Activated CD4-positive, alpha-beta T cell treated with anti-CD3 and anti-CD28 coated beads, Interleukin-2, amount 10 ng/mL, durations not matched to agents 7 days and 5 days (primary cell): Measurements from ENCODE around the gene RBM19. TPM values are rescaled to one million over a fixed set of nuclear protein-coding genes. Genes with fewer than 3 reads are reported as not detected.

ENCODE experiments used
- CTCF ChIA-PET: fragments of 350-600 bp; sonication (Branson Sonifier 250); formaldehyde crosslinking; loops from one replicate; lab custom pipeline; 2021; ENCODE audit warnings: antibody characterized with exemption; lab: Charles Lee
- POLR2A ChIA-PET: fragments of 350-600 bp; sonication (Branson Sonifier 250); formaldehyde crosslinking; loops from one replicate; lab custom pipeline; 2021; ENCODE audit warnings: antibody characterized with exemption; lab: Charles Lee
- DNase-seq: peaks from one replicate; pipeline ENCODE4 v3.0.0-alpha.2; 2020
- H3K27ac Mint-ChIP-seq: one replicate; pipeline ENCODE4 v1.8.0; 2021; ENCODE audit warnings: mild to moderate bottlenecking, moderate library complexity, mixed read lengths
- H3K27me3 Mint-ChIP-seq: one replicate; pipeline ENCODE4 v1.8.0; 2021; ENCODE audit warnings: mixed read lengths
- H3K36me3 Mint-ChIP-seq: one replicate; pipeline ENCODE4 v1.8.0; 2021; ENCODE audit warnings: low read depth, mixed read lengths
- H3K4me1 Mint-ChIP-seq: one replicate; pipeline ENCODE4 v1.8.0; 2021; ENCODE audit warnings: mixed read lengths
- H3K4me3 Mint-ChIP-seq: one replicate; pipeline ENCODE4 v1.8.0; 2021; ENCODE audit warnings: mild to moderate bottlenecking, moderate library complexity, mixed read lengths
- H3K9me3 Mint-ChIP-seq: one replicate; pipeline ENCODE4 v1.8.0; 2021; ENCODE audit warnings: mixed read lengths
- total RNA-seq, 2 experiments: library from RNA; stranded (reverse); gene quantifications; one replicate each; pipeline ENCODE4 v1.2.3, GENCODE V29; 2021

The RBM19 gene
- total RNA-seq, 2 experiments from 2014 or later: 36.0 to 39.0 TPM

- POLR2A ChIA-PET: no interaction called here
- H3K4me3 Mint-ChIP-seq: no peak overlapping the region
- DNase-seq: no peak
- H3K27ac Mint-ChIP-seq: no peak overlapping the region
- no peaks in the 10 kb centered on the region for H3K27me3 Mint-ChIP-seq
- H3K36me3 Mint-ChIP-seq: no peaks in the 10 kb centered on the region
- CTCF ChIA-PET: no interaction called here
- no peaks in the 10 kb centered on the region for H3K4me1 Mint-ChIP-seq
- H3K9me3 Mint-ChIP-seq: peaks cover 1% of the 10 kb centered on the region
Measured at GRCh38 chr12:113796066-113796827, 169.9 kb downstream of the RBM19 start.

DNA sequence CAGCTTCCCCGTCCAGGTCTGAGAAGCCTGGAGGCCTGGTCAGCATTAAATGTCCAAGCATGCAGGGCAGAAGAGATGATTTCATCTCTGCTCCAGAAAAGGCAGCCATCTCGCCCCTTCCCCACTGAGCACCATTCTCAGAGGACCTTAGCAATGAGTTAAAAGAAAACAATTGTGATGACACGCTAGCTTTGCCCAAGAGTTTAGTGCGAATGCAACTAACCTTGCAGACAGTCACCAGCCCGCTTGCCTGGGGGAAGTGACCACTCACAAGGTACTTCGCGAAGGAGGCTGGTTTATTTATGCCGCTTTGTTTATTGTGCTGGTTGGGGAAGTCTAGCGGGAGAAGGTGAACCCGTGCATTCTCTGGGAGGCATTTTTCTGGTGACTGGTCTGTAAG, 170.7 kb downstream of the RBM19 start:
- Mint-ChIP-seq H3K4me1 (no peaks in the 10 kb centered on the region), H3K9me3 (peaks cover 3% of the 10 kb centered on the region), H3K36me3 (no peaks in the 10 kb centered on the region), H3K27me3 (no peaks in the 10 kb centered on the region), H3K4me3 (no peak overlapping the region), H3K27ac (no peak overlapping the region)
- ChIA-PET POLR2A (no interaction called here), CTCF (no interaction called here)
- DNase-seq: no peak

GRCh38 chr12:113794774-113795173, 171.4 kb downstream of the RBM19 start:
- Mint-ChIP-seq H3K4me1 (no peaks in the 10 kb centered on the region), H3K36me3 (no peaks in the 10 kb centered on the region), H3K27me3 (no peaks in the 10 kb centered on the region), H3K27ac (no peak overlapping the region), H3K9me3 (peaks cover 3% of the 10 kb centered on the region), H3K4me3 (no peak overlapping the region)
- CTCF ChIA-PET: no interaction called here
- DNase-seq: no peak
- POLR2A ChIA-PET: no interaction called here

- no peak for DNase-seq
- Mint-ChIP-seq H3K4me1 (no peaks in the 10 kb centered on the region), H3K27ac (no peak overlapping the region), H3K9me3 (peaks cover 3% of the 10 kb centered on the region), H3K27me3 (no peaks in the 10 kb centered on the region), H3K4me3 (no peak overlapping the region), H3K36me3 (no peaks in the 10 kb centered on the region)
- POLR2A ChIA-PET: no interaction called here
- CTCF ChIA-PET: no interaction called here
Measured at GRCh38 chr12:113793250-113793649, 172.9 kb downstream of the RBM19 start.

- ChIA-PET CTCF (no interaction called here), POLR2A (no interaction called here)
- Mint-ChIP-seq H3K4me3 (no peak overlapping the region), H3K36me3 (no peaks in the 10 kb centered on the region), H3K27me3 (no peaks in the 10 kb centered on the region), H3K4me1 (no peaks in the 10 kb centered on the region), H3K27ac (no peak overlapping the region), H3K9me3 (peaks cover 3% of the 10 kb centered on the region)
- DNase-seq: no peak
Measured at GRCh38 chr12:113792450-113792849, 173.7 kb downstream of the RBM19 start.

- ChIA-PET CTCF (interaction anchor here (0.7 kb wide), 1 partner anchor 917 kb away, joined by 4 read pairs; no protein-coding TSS in a partner anchor), POLR2A (no interaction called here)
- H3K4me1 Mint-ChIP-seq: no peaks in the 10 kb centered on the region
- H3K9me3 Mint-ChIP-seq: peaks cover 3% of the 10 kb centered on the region
- H3K36me3 Mint-ChIP-seq: no peaks in the 10 kb centered on the region
- peaks cover 10% of the 10 kb centered on the region for H3K27me3 Mint-ChIP-seq
- no peak overlapping the region for H3K4me3 Mint-ChIP-seq
- H3K27ac Mint-ChIP-seq: no peak overlapping the region
- DNase-seq: no peak
Measured at GRCh38 chr12:113788020-113788856, 177.9 kb downstream of the RBM19 start.

DNA sequence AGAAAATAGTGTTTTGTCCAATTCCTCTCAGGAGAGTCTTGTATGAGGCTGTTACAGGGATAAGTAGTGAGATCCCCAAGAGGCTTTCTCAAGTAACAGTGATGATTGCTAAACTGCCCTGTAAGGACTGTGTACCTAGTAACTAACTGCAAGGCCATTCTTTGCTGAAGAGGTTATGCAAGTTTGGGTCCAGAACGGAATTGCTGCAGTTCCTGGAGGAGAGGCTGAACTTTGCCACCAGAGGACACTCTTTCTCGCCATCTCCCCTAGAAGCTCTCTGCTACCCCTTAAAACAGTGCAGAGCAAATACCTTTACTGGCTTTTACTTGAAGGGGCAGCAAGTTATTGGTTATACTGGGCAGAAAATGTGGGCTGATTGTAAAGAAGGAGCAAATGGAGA, 180.0 kb downstream of the RBM19 start:
- no peaks in the 10 kb centered on the region for H3K36me3 Mint-ChIP-seq
- peaks cover under 1% of the 10 kb centered on the region for H3K9me3 Mint-ChIP-seq
- no peak overlapping the region for H3K27ac Mint-ChIP-seq
- H3K4me1 Mint-ChIP-seq: no peaks in the 10 kb centered on the region
- CTCF ChIA-PET: no interaction called here
- POLR2A ChIA-PET: no interaction called here
- H3K27me3 Mint-ChIP-seq: peaks cover 13% of the 10 kb centered on the region
- H3K4me3 Mint-ChIP-seq: no peak overlapping the region
- no peak for DNase-seq

DNA sequence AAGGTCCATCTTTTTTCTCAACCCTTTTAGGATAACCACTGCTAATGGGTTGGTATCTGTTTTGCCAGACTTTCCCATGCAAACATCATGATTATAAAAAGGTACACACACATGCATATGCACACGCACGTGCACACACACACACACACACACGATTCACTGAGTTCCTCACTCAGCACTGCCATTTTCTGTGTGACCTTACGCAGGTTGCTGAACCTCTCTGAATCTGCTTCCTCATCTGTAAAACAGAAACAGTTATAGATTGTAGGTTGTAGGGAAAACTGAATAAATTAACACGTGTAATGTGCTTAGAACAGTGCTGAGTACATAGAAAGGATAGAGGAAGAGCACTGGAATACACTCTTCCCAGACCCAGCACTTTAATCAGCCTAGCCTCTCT, 182.3 kb downstream of the RBM19 start:
- no peaks in the 10 kb centered on the region for H3K9me3 Mint-ChIP-seq
- no peaks in the 10 kb centered on the region for H3K36me3 Mint-ChIP-seq
- ChIA-PET POLR2A (no interaction called here), CTCF (no interaction called here)
- H3K4me3 Mint-ChIP-seq: no peak overlapping the region
- H3K4me1 Mint-ChIP-seq: no peaks in the 10 kb centered on the region
- DNase-seq: no peak
- peaks cover 13% of the 10 kb centered on the region for H3K27me3 Mint-ChIP-seq
- no peak overlapping the region for H3K27ac Mint-ChIP-seq

DNA sequence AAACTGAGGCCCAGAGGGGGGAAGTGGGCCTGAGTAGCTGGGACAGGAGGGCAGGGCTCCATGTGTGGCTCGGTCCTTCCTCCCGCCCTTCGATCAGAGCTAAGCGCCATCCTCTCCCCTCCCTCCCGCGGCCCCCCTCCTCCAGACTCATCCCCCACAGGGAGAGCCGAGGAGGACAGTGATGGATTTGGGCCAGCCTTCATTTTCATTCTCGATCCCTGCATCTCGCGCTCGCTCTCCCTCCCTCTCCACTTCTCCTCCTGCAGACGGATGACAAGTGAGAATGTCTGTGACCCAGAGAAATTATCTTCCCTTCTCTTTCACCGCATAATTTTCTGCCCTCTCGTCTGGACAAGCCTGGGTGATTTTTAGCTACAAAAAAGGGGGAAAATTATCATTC, 183.3 kb downstream of the RBM19 start:
- ChIA-PET CTCF (no interaction called here), POLR2A (interaction anchor here (0.6 kb wide), 1 partner anchor 9 kb away, joined by 5 read pairs; no protein-coding TSS in a partner anchor)
- DNase-seq: no peak
- no peaks in the 10 kb centered on the region for H3K9me3 Mint-ChIP-seq
- no peak overlapping the region for H3K4me3 Mint-ChIP-seq
- no peak overlapping the region for H3K27ac Mint-ChIP-seq
- no peaks in the 10 kb centered on the region for H3K4me1 Mint-ChIP-seq
- no peaks in the 10 kb centered on the region for H3K36me3 Mint-ChIP-seq
- peaks cover 13% of the 10 kb centered on the region for H3K27me3 Mint-ChIP-seq

DNA sequence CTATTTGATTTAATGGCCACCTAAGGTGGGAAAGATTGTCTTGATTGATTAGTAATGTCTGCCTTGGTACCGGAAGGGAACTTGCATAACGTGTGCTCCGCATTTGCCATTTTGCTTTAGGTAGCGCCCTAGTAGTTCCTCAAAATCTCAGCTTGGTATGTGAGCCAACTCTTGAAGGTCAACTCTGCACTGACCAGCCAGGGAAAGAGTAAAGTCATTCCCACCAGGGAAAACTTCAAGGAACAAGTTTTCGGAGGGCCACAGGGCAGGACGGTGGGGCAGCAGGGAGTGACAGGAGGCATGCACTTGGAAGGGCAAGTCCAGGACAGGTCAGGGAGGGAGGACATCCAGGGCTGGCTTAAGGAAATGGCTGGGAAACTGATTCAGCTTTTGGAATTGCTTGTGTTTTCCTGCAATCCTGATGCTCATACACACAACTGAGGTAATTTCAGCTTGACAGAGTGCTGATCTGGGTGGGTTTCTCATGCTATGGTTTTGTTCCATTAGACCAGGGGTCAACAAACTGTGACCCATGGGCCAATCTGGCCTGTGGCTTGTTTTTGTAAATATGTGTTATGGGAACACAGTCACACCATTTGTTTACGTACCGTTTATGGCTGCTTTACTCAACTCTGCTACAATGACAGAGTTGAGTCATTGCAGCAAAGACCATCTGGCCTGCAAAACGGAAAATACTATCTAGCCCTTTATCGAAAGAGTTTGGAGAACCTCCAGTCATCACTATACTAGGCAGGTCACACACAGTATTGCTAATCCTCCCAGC, 184.5 kb downstream of the RBM19 start:
- peaks cover 13% of the 10 kb centered on the region for H3K27me3 Mint-ChIP-seq
- CTCF ChIA-PET: no interaction called here
- no peaks in the 10 kb centered on the region for H3K9me3 Mint-ChIP-seq
- H3K36me3 Mint-ChIP-seq: no peaks in the 10 kb centered on the region
- POLR2A ChIA-PET: no interaction called here
- H3K4me3 Mint-ChIP-seq: no peak overlapping the region
- peak overlapping the region; percentile 41 for H3K27ac Mint-ChIP-seq
- H3K4me1 Mint-ChIP-seq: no peaks in the 10 kb centered on the region
- DNase-seq: no peak

- Mint-ChIP-seq H3K4me1 (no peaks in the 10 kb centered on the region), H3K4me3 (no peak overlapping the region), H3K9me3 (no peaks in the 10 kb centered on the region), H3K27ac (no peak overlapping the region), H3K27me3 (peaks cover 7% of the 10 kb centered on the region), H3K36me3 (no peaks in the 10 kb centered on the region)
- ChIA-PET CTCF (no interaction called here), POLR2A (no interaction called here)
- DNase-seq: no peak
Measured at GRCh38 chr12:113779774-113780173, 186.4 kb downstream of the RBM19 start.

DNA sequence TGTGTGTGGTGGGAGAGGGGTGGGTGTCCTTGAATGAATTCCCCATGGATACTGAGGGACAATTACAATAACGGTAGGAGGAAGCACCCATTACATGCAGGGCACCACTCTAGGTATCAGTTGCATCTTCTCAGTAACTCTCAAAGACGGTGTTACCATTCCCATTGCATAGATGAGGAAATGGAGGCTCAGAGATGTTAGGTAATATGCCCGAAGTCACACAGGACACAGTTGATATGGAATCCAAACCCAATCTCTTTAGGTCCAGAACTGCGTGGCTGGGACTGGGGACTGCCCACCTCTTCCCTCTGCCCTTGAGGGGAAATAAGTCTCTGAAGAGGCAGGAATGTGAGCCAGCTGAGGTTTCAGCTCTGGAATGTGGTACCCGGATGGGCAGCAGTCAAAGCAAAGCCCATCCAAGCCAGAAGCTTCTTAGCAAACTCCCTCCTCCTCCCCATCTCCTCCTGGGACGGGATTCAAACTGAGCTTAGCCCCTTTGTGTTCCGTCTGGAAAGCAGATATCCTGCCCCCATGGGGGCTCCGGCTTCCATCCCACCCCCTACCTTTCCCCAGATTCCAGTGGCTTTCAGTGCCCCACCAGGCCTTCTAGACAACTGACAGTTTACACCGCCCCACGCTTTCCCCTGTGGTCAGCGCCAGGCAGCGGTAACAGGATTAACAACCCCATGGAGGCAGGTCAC, 187.5 kb downstream of the RBM19 start:
- no peak overlapping the region for H3K27ac Mint-ChIP-seq
- H3K36me3 Mint-ChIP-seq: no peaks in the 10 kb centered on the region
- peaks cover 2% of the 10 kb centered on the region for H3K27me3 Mint-ChIP-seq
- no peak for DNase-seq
- no peak overlapping the region for H3K4me3 Mint-ChIP-seq
- ChIA-PET CTCF (no interaction called here), POLR2A (no interaction called here)
- H3K4me1 Mint-ChIP-seq: no peaks in the 10 kb centered on the region
- H3K9me3 Mint-ChIP-seq: no peaks in the 10 kb centered on the region
